ENCODE results near the gene SPDEF.

Gene SPDEF

GRCh38 chr6:34527751-34528670 lies 28.1 kb downstream of the SPDEF start:
- DNase-seq (ENCODE audit: low read depth, low spot score), result no peak
- Histone ChIP-seq H3K9me3 (ENCODE audit: low read depth, low read length) (no peaks in the 10 kb centered on the region), H3K27ac (0 out of 2 replicates have a peak overlapping the region, but pooled peaks have one; percentile 50), H3K4me3 (peak overlapping the region; percentile 76), H3K36me3 (ENCODE audit: insufficient read depth, low read length) (no peaks in the 10 kb centered on the region), H3K9ac (ENCODE audit: insufficient read length) (peak overlapping the region; percentile 22)
- TF ChIP-seq EZH2 (IDR thresholded peaks at IDR 0.05) (no peak), POLR2AphosphoS5 (IDR thresholded peaks at IDR 0.05; ENCODE audit: borderline replicate concordance, low read depth, low read length) (no peak), FOXP2 (optimal IDR thresholded peaks at IDR 0.05; ENCODE audit: control extremely low read depth, extremely low read length, insufficient read depth) (no peak)

- Histone ChIP-seq H3K9me3 (ENCODE audit: low read depth, low read length) (no peaks in the 10 kb centered on the region), H3K36me3 (ENCODE audit: insufficient read depth, low read length) (no peaks in the 10 kb centered on the region), H3K4me3 (peak overlapping the region; percentile 76), H3K27ac (peak overlapping the region; percentile 50), H3K9ac (ENCODE audit: insufficient read length) (peak overlapping the region; percentile 39)
- no peak for DNase-seq (ENCODE audit: low read depth, low spot score)
- TF ChIP-seq POLR2AphosphoS5 (IDR thresholded peaks at IDR 0.05; ENCODE audit: borderline replicate concordance, low read depth, low read length) (peak; percentile 51; the same call in 1 of the 2 replicates), FOXP2 (optimal IDR thresholded peaks at IDR 0.05; ENCODE audit: control extremely low read depth, extremely low read length, insufficient read depth) (peak; percentile 60), EZH2 (IDR thresholded peaks at IDR 0.05) (no peak)
These were observed 29.0 kb downstream of the SPDEF start for GRCh38 chr6:34526992-34527728.

DNA sequence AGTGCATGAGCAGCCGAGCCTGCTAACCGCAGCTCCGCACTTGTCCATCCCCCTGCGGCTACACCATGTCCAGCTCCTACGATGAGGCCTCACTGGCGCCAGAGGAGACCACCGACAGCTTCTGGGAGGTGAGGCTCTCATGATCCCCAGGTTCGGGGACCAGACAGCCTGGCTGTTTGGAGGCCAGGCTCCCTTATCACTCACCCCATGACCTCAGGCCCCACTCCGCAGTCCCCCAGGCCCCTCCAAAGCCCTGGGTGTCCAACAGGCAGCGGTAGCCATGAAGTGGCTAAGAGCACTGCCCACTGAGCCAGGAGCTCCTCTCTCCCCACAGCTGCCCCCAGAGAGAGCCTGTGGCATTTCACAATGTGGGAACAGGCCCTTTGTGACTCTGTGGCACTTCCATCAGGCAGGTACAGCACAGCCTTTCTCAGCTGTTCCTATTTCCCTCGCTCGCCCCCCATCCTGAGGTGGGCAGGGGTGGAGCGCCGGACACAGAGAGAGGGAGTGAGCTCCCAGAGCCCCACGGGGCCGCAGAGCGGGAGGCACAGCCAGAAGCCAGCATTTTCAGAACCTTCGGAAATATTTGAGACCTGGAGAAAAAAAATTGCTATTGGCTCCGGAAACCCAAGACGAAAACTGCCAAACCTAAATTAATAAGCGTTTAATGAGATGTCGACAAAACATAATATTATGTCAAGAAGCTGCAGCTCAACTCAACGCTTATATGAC lies 29.7 kb downstream of the SPDEF start:
- Histone ChIP-seq H3K9me3 (ENCODE audit: low read depth, low read length) (no peaks in the 10 kb centered on the region), H3K9ac (ENCODE audit: insufficient read length) (peak overlapping the region; percentile 39), H3K4me3 (peak overlapping the region; percentile 71), H3K27ac (peak overlapping the region; percentile 40), H3K36me3 (ENCODE audit: insufficient read depth, low read length) (no peaks in the 10 kb centered on the region)
- DNase-seq (ENCODE audit: low read depth, low spot score), result peak; percentile 39
- no peak for TF ChIP-seq POLR2AphosphoS5 (IDR thresholded peaks at IDR 0.05; ENCODE audit: borderline replicate concordance, low read depth, low read length)
- no peak for TF ChIP-seq EZH2 (IDR thresholded peaks at IDR 0.05)
- TF ChIP-seq FOXP2 (optimal IDR thresholded peaks at IDR 0.05; ENCODE audit: control extremely low read depth, extremely low read length, insufficient read depth), result no peak

GRCh38 chr6:34525431-34526175 lies 30.5 kb downstream of the SPDEF start:
- Histone ChIP-seq H3K4me3 (no peak overlapping the region), H3K36me3 (ENCODE audit: insufficient read depth, low read length) (no peaks in the 10 kb centered on the region), H3K9ac (ENCODE audit: insufficient read length) (no peak overlapping the region), H3K9me3 (ENCODE audit: low read depth, low read length) (no peaks in the 10 kb centered on the region), H3K27ac (no peak overlapping the region)
- no peak for DNase-seq (ENCODE audit: low read depth, low spot score)
- no peak for TF ChIP-seq EZH2 (IDR thresholded peaks at IDR 0.05)
- TF ChIP-seq FOXP2 (optimal IDR thresholded peaks at IDR 0.05; ENCODE audit: control extremely low read depth, extremely low read length, insufficient read depth), result no peak
- TF ChIP-seq POLR2AphosphoS5 (IDR thresholded peaks at IDR 0.05; ENCODE audit: borderline replicate concordance, low read depth, low read length), result no peak

GRCh38 chr6:34524971-34525370 lies 31.2 kb downstream of the SPDEF start:
- no peak overlapping the region for H3K4me3 ChIP-seq
- H3K9me3 ChIP-seq (ENCODE audit: low read depth, low read length), result no peaks in the 10 kb centered on the region
- no peak overlapping the region for H3K9ac ChIP-seq (ENCODE audit: insufficient read length)
- DNase-seq (ENCODE audit: low read depth, low spot score), result no peak
- no peaks in the 10 kb centered on the region for H3K36me3 ChIP-seq (ENCODE audit: insufficient read depth, low read length)
- no peak overlapping the region for H3K27ac ChIP-seq
- TF ChIP-seq FOXP2 (optimal IDR thresholded peaks at IDR 0.05; ENCODE audit: control extremely low read depth, extremely low read length, insufficient read depth) (no peak), POLR2AphosphoS5 (IDR thresholded peaks at IDR 0.05; ENCODE audit: borderline replicate concordance, low read depth, low read length) (no peak), EZH2 (IDR thresholded peaks at IDR 0.05) (no peak)

DNA sequence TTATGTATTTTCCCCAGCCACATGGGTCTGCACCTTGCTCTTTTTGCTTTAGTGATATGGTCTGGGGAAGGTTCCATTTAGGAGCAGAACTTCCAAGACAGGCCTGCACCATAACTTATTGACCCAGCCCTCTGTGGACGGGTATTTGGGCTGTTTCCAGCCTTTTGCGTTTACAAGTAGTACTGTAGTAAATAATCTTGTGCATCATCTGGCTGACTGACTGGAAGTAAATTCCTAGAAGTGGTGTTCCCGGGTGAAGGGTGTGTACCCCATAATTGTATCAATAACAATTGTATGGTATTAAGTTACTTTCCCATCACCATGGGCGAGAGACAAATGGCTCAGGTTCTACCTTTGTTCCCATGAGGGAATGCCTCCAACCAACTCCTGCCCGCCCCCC lies 31.6 kb downstream of the SPDEF start:
- Histone ChIP-seq H3K9ac (ENCODE audit: insufficient read length) (no peak overlapping the region), H3K36me3 (ENCODE audit: insufficient read depth, low read length) (no peaks in the 10 kb centered on the region), H3K27ac (no peak overlapping the region), H3K9me3 (ENCODE audit: low read depth, low read length) (no peaks in the 10 kb centered on the region), H3K4me3 (no peak overlapping the region)
- DNase-seq (ENCODE audit: low read depth, low spot score), result no peak
- TF ChIP-seq POLR2AphosphoS5 (IDR thresholded peaks at IDR 0.05; ENCODE audit: borderline replicate concordance, low read depth, low read length) (no peak), EZH2 (IDR thresholded peaks at IDR 0.05) (no peak), FOXP2 (optimal IDR thresholded peaks at IDR 0.05; ENCODE audit: control extremely low read depth, extremely low read length, insufficient read depth) (no peak)

GRCh38 chr6:34523441-34524206 lies 32.5 kb downstream of the SPDEF start:
- Histone ChIP-seq H3K27ac (no peak overlapping the region), H3K9ac (ENCODE audit: insufficient read length) (no peak overlapping the region), H3K9me3 (ENCODE audit: low read depth, low read length) (no peaks in the 10 kb centered on the region), H3K36me3 (ENCODE audit: insufficient read depth, low read length) (no peaks in the 10 kb centered on the region), H3K4me3 (no peak overlapping the region)
- no peak for TF ChIP-seq FOXP2 (optimal IDR thresholded peaks at IDR 0.05; ENCODE audit: control extremely low read depth, extremely low read length, insufficient read depth)
- TF ChIP-seq EZH2 (IDR thresholded peaks at IDR 0.05), result no peak
- TF ChIP-seq POLR2AphosphoS5 (IDR thresholded peaks at IDR 0.05; ENCODE audit: borderline replicate concordance, low read depth, low read length), result no peak
- no peak for DNase-seq (ENCODE audit: low read depth, low spot score)
